IMR-90 (cell line): ENCODE data around the gene PHLDB1.

Source experiments
- BHLHE40 ChIP-seq: fragments of 150-350 bp; IDR thresholded peaks from 2 replicates; pipeline ENCODE4 v1.6.1; 2016; ENCODE audit warnings: mild to moderate bottlenecking, low read depth, low read length
- CEBPB ChIP-seq: IDR thresholded peaks from 2 replicates; pipeline ENCODE4 v1.6.1; 2012; ENCODE audit warnings: low read depth, low read length, improper control_type of control experiment
- CTCF ChIP-seq: conservative IDR thresholded peaks from 2 replicates; pipeline ENCODE4 v1.5.1; 2012; ENCODE audit warnings: mild to moderate bottlenecking, low read depth, low read length, improper control_type of control experiment
- FOS ChIP-seq: fragments of 150-350 bp; IDR thresholded peaks from 2 replicates; pipeline ENCODE4 v1.6.1; 2016; ENCODE audit warnings: low read depth, low read length
- MAFK ChIP-seq: IDR thresholded peaks from 2 replicates; pipeline ENCODE4 v1.6.1; 2012; ENCODE audit warnings: low read depth, low read length, improper control_type of control experiment
- MXI1 ChIP-seq: IDR thresholded peaks from 2 replicates; pipeline ENCODE4 v1.6.1; 2012; ENCODE audit warnings: low read depth, mild to moderate bottlenecking, low read length, moderate library complexity, borderline replicate concordance
- NFE2L2 ChIP-seq: fragments of 150-350 bp; IDR thresholded peaks from 2 replicates; pipeline ENCODE4 v1.6.1; 2016; ENCODE audit warnings: low read depth, mild to moderate bottlenecking, low read length
- POLR2A ChIP-seq: IDR thresholded peaks from 2 replicates; pipeline ENCODE4 v1.6.1; 2012; ENCODE audit warnings: mild to moderate bottlenecking, low read depth, low read length
- RAD21 ChIP-seq: IDR thresholded peaks from 2 replicates; pipeline ENCODE4 v1.6.1; 2012; ENCODE audit warnings: low read length, improper control_type of control experiment
- RCOR1 ChIP-seq: IDR thresholded peaks from 2 replicates; pipeline ENCODE4 v1.6.1; 2012; ENCODE audit warnings: mild to moderate bottlenecking, low read length, improper control_type of control experiment; ENCODE audit not compliant: insufficient replicate concordance
- SMC3 ChIP-seq: fragments of 150-350 bp; IDR thresholded peaks from 2 replicates; pipeline ENCODE4 v1.6.1; 2016; ENCODE audit warnings: low read depth, mild to moderate bottlenecking, antibody characterized with exemption, low read length, moderate library complexity
- USF2 ChIP-seq: fragments of 150-350 bp; IDR thresholded peaks from 2 replicates; pipeline ENCODE4 v1.6.1; 2017; ENCODE audit warnings: mild to moderate bottlenecking, antibody characterized with exemption, low read length, low read depth

- TF ChIP-seq CTCF, result no peak
- TF ChIP-seq POLR2A, result no peak
- TF ChIP-seq BHLHE40, result no peak
- TF ChIP-seq SMC3, result no peak
- no peak for TF ChIP-seq RAD21
- TF ChIP-seq FOS, result no peak
- no peak for TF ChIP-seq NFE2L2
- no peak for TF ChIP-seq CEBPB
- no peak for TF ChIP-seq MAFK
- TF ChIP-seq USF2, result no peak
- no peak for TF ChIP-seq MXI1
- no peak for TF ChIP-seq RCOR1
Measured at GRCh38 chr11:118570787-118571186, 36.6 kb upstream of the PHLDB1 start.
